ENCODE data around the gene MYO6. TPM values are rescaled to one million over a fixed set of nuclear protein-coding genes. Genes with fewer than 3 reads are reported as not detected.

Gene MYO6
- total RNA-seq, 1 donor from 2014 or later = 0.83 TPM

GRCh38 chr6:75850026-75850833 lies 101.2 kb downstream of the MYO6 start:
- H3K9me3 Mint-ChIP-seq = no peaks in the 10 kb centered on the region
- no peak overlapping the region for H3K27ac Mint-ChIP-seq

GRCh38 chr6:75852721-75853120 lies 103.7 kb downstream of the MYO6 start:
- no peak overlapping the region for H3K4me3 Mint-ChIP-seq
- no peaks in the 10 kb centered on the region for H3K4me1 Mint-ChIP-seq (ENCODE audit: low read depth)
- no peaks in the 10 kb centered on the region for H3K36me3 Mint-ChIP-seq (ENCODE audit: low read depth)
- no peaks in the 10 kb centered on the region for H3K27me3 Mint-ChIP-seq (ENCODE audit: insufficient read depth)
- DNase-seq (ENCODE audit: low spot score) = no peak
- intact Hi-C loops (cut with micrococcal nuclease) = no loop called here
- H3K9me3 Mint-ChIP-seq = no peaks in the 10 kb centered on the region
- no peak overlapping the region for H3K27ac Mint-ChIP-seq

More at GRCh38 chr6:75850026-75850833, 101.2 kb downstream of the MYO6 start:
- Mint-ChIP-seq H3K36me3 (ENCODE audit: low read depth) (no peaks in the 10 kb centered on the region), H3K27me3 (ENCODE audit: insufficient read depth) (peaks cover 2% of the 10 kb centered on the region), H3K4me1 (ENCODE audit: low read depth) (no peaks in the 10 kb centered on the region), H3K4me3 (no peak overlapping the region)
- intact Hi-C loops (cut with micrococcal nuclease) = no loop called here
- no peak for DNase-seq (ENCODE audit: low spot score)

DNA sequence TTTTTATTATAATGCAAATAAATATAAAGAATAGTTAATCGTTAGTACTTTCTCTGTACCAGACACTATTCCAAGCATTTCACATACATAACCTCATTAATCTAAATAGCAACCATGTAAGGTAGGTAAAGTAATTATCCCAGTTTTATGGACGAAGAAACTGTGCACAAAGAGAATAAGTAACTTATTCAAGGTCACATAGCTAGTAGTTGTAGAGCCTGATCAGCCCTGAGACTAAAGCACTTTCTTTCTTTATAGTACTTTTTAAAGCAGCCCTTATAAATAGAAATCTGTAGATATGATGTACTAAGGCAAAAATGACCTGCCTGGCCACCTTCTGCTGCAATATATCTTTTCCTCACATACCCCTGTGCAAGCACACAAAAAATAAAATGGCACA lies 104.8 kb downstream of the MYO6 start:
- no peaks in the 10 kb centered on the region for H3K27me3 Mint-ChIP-seq (ENCODE audit: insufficient read depth)

DNA sequence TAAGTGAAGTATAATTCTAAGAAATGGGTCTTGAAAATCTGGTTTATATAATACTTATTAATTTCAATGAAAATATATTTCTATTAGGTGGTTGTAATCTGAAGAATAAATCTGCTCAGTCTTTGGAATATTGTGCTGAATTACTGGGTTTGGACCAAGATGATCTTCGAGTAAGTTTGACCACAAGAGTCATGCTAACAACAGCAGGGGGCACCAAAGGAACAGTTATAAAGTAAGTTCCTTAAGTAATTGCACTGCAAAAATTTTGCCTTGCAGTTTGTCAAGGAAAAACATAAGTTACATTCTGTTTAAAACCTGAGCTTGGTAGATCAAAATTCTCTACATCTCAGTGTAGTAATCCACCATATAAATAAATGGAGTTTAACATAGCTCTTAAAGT lies 106.0 kb downstream of the MYO6 start:
- no peaks in the 10 kb centered on the region for H3K36me3 Mint-ChIP-seq (ENCODE audit: low read depth)
- no peak for DNase-seq (ENCODE audit: low spot score)
- H3K27ac Mint-ChIP-seq = no peak overlapping the region
- H3K27me3 Mint-ChIP-seq (ENCODE audit: insufficient read depth) = no peaks in the 10 kb centered on the region
- H3K4me1 Mint-ChIP-seq (ENCODE audit: low read depth) = no peaks in the 10 kb centered on the region
- H3K4me3 Mint-ChIP-seq = no peak overlapping the region
- no peaks in the 10 kb centered on the region for H3K9me3 Mint-ChIP-seq
- intact Hi-C loops (cut with micrococcal nuclease) = no loop called here

More for the DNA sequence above, 104.8 kb downstream of the MYO6 start:
- intact Hi-C loops (cut with micrococcal nuclease) = no loop called here
- Mint-ChIP-seq H3K36me3 (ENCODE audit: low read depth) (no peaks in the 10 kb centered on the region), H3K4me3 (no peak overlapping the region), H3K9me3 (no peaks in the 10 kb centered on the region), H3K4me1 (ENCODE audit: low read depth) (no peaks in the 10 kb centered on the region), H3K27ac (no peak overlapping the region)
- DNase-seq (ENCODE audit: low spot score) = no peak

DNA sequence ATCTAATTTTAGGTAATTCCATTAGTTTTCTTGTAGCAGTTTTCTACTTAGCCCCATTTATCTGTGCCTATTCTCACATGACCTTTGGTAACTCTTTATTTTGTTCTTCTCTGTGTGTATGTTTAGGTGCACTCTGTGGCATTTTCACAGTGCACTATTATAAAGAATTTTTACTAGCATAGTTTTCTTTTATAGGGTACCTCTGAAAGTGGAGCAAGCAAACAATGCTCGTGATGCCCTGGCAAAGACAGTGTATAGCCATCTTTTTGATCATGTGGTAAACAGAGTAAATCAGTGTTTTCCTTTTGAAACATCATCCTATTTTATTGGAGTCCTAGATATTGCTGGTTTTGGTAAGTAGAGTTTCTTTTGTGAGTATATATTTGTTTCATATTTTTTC lies 107.9 kb downstream of the MYO6 start:
- peaks cover 2% of the 10 kb centered on the region for H3K27me3 Mint-ChIP-seq (ENCODE audit: insufficient read depth)
- intact Hi-C loops (cut with micrococcal nuclease) = no loop called here
- H3K36me3 Mint-ChIP-seq (ENCODE audit: low read depth) = no peaks in the 10 kb centered on the region
- H3K9me3 Mint-ChIP-seq = no peaks in the 10 kb centered on the region
- H3K4me3 Mint-ChIP-seq = no peak overlapping the region
- H3K27ac Mint-ChIP-seq = no peak overlapping the region
- no peaks in the 10 kb centered on the region for H3K4me1 Mint-ChIP-seq (ENCODE audit: low read depth)
- no peak for DNase-seq (ENCODE audit: low spot score)

DNA sequence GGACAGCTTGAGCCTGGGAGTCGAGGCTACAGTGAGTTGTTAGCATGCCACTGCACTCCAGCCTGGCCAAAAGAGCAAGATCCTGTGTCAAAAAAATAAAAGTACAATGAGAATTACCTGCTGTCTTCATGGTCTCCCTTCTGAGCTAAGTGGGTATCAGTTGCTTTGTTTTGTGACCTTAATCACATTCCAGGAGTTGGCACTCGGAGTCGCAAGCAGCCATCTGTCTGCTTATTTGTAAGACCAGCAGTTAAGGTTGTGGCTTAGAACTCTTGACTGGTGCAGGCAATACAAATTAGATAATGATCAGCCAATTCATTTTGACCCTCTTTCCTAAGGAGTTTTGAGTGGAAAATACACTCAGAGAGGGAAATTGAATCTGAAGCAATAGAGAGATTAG lies 114.0 kb downstream of the MYO6 start:
- Mint-ChIP-seq H3K36me3 (ENCODE audit: low read depth) (no peaks in the 10 kb centered on the region), H3K4me3 (no peak overlapping the region), H3K4me1 (ENCODE audit: low read depth) (no peaks in the 10 kb centered on the region), H3K27ac (no peak overlapping the region), H3K27me3 (ENCODE audit: insufficient read depth) (peaks cover 3% of the 10 kb centered on the region), H3K9me3 (no peaks in the 10 kb centered on the region)
- intact Hi-C loops (cut with micrococcal nuclease) = no loop called here
- no peak for DNase-seq (ENCODE audit: low spot score)

DNA sequence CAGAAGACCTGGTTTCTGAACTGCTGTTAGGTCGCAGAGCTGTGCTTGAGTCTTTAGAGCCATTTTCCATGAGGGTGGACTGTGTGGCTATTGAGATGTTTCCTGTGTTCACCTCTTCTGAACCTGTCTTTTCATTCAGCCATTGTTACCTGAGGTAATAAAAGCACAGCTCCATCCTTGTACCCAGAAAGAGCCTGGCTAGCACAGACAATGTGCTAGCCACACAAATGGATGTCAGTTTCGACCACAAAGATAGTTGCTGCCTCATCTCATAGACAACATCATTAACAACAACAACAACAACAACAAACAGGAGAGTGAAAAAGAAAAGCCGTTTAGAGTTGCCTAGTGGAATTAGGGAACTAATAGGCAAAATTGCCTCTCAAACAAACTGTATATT lies 114.7 kb downstream of the MYO6 start:
- Mint-ChIP-seq H3K27ac (no peak overlapping the region), H3K4me3 (no peak overlapping the region), H3K9me3 (no peaks in the 10 kb centered on the region), H3K27me3 (ENCODE audit: insufficient read depth) (peaks cover 3% of the 10 kb centered on the region), H3K4me1 (ENCODE audit: low read depth) (no peaks in the 10 kb centered on the region), H3K36me3 (ENCODE audit: low read depth) (no peaks in the 10 kb centered on the region)
- intact Hi-C loops (cut with micrococcal nuclease) = no loop called here
- DNase-seq (ENCODE audit: low spot score) = no peak

- H3K27ac Mint-ChIP-seq = no peak overlapping the region
Measured at GRCh38 chr6:75864446-75864845, 115.4 kb downstream of the MYO6 start.

GRCh38 chr6:75870389-75870788 lies 121.3 kb downstream of the MYO6 start:
- Mint-ChIP-seq H3K4me1 (ENCODE audit: low read depth) (no peaks in the 10 kb centered on the region), H3K4me3 (no peak overlapping the region), H3K9me3 (no peaks in the 10 kb centered on the region), H3K36me3 (ENCODE audit: low read depth) (no peaks in the 10 kb centered on the region), H3K27me3 (ENCODE audit: insufficient read depth) (peaks cover 1% of the 10 kb centered on the region), H3K27ac (no peak overlapping the region)
- intact Hi-C loops (cut with micrococcal nuclease) = no loop called here
- no peak for DNase-seq (ENCODE audit: low spot score)

More at GRCh38 chr6:75864446-75864845, 115.4 kb downstream of the MYO6 start:
- Mint-ChIP-seq H3K9me3 (no peaks in the 10 kb centered on the region), H3K27me3 (ENCODE audit: insufficient read depth) (peaks cover 3% of the 10 kb centered on the region), H3K4me1 (ENCODE audit: low read depth) (no peaks in the 10 kb centered on the region), H3K36me3 (ENCODE audit: low read depth) (no peaks in the 10 kb centered on the region), H3K4me3 (no peak overlapping the region)
- intact Hi-C loops (cut with micrococcal nuclease) = no loop called here
- DNase-seq (ENCODE audit: low spot score) = no peak

DNA sequence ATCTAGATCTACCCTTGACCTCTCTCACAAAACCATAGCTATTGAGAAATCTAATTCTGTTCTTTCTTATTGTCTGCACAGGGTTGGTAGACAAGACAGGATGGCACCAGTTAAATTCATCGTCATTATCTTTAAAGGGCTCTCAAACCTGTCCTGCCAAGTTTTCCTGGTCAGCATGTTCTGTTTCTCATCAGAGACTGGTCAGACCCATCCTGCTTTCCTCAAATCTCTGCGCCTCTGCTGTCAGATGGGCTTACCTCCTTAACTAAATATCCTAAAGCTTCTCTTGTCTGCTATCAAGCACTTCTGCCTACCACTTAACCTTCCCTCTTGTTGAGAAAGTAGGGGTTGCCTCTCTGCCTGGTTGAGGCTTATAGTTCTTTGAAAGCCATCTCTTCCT lies 125.2 kb downstream of the MYO6 start:
- DNase-seq (ENCODE audit: low spot score) = no peak
- Mint-ChIP-seq H3K9me3 (no peaks in the 10 kb centered on the region), H3K4me1 (ENCODE audit: low read depth) (no peaks in the 10 kb centered on the region), H3K27ac (no peak overlapping the region), H3K27me3 (ENCODE audit: insufficient read depth) (no peaks in the 10 kb centered on the region), H3K36me3 (ENCODE audit: low read depth) (no peaks in the 10 kb centered on the region), H3K4me3 (no peak overlapping the region)
- intact Hi-C loops (cut with micrococcal nuclease) = no loop called here

- intact Hi-C loops (cut with micrococcal nuclease) = no loop called here
- H3K9me3 Mint-ChIP-seq = no peaks in the 10 kb centered on the region
Measured at GRCh38 chr6:75876152-75876551, 127.1 kb downstream of the MYO6 start.

GRCh38 chr6:75880305-75880704 lies 131.3 kb downstream of the MYO6 start:
- no peaks in the 10 kb centered on the region for H3K4me1 Mint-ChIP-seq (ENCODE audit: low read depth)
- no peaks in the 10 kb centered on the region for H3K9me3 Mint-ChIP-seq
- H3K27me3 Mint-ChIP-seq (ENCODE audit: insufficient read depth) = peaks cover 2% of the 10 kb centered on the region
- intact Hi-C loops (cut with micrococcal nuclease) = no loop called here
- DNase-seq (ENCODE audit: low spot score) = no peak
- H3K27ac Mint-ChIP-seq = no peak overlapping the region
- H3K36me3 Mint-ChIP-seq (ENCODE audit: low read depth) = no peaks in the 10 kb centered on the region
- no peak overlapping the region for H3K4me3 Mint-ChIP-seq

More at GRCh38 chr6:75876152-75876551, 127.1 kb downstream of the MYO6 start:
- Mint-ChIP-seq H3K27me3 (ENCODE audit: insufficient read depth) (peaks cover 2% of the 10 kb centered on the region), H3K4me3 (no peak overlapping the region), H3K27ac (no peak overlapping the region), H3K4me1 (ENCODE audit: low read depth) (no peaks in the 10 kb centered on the region), H3K36me3 (ENCODE audit: low read depth) (no peaks in the 10 kb centered on the region)
- no peak for DNase-seq (ENCODE audit: low spot score)

DNA sequence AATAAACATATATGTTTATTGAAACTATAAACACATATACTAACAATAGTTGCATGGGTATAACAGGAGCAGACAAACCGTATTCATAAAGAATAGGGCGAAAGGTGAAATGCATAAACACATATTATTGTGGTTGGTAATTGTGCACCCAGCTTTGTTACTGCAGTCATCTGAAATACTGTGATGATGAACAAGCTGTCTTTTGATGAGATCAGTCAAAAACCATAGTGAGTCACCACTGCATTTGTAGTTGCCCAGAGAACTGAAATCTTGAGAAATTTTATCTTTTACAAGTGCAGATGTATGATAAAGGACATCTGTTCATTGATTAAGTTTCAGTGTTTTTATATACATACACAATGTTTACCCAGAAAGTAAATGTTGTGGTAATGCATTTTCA lies 133.7 kb downstream of the MYO6 start:
- intact Hi-C loops (cut with micrococcal nuclease) = no loop called here
- H3K27me3 Mint-ChIP-seq (ENCODE audit: insufficient read depth) = peaks cover 2% of the 10 kb centered on the region
- no peaks in the 10 kb centered on the region for H3K4me1 Mint-ChIP-seq (ENCODE audit: low read depth)
- H3K4me3 Mint-ChIP-seq = no peak overlapping the region
- DNase-seq (ENCODE audit: low spot score) = no peak
- no peaks in the 10 kb centered on the region for H3K36me3 Mint-ChIP-seq (ENCODE audit: low read depth)
- no peaks in the 10 kb centered on the region for H3K9me3 Mint-ChIP-seq
- no peak overlapping the region for H3K27ac Mint-ChIP-seq

DNA sequence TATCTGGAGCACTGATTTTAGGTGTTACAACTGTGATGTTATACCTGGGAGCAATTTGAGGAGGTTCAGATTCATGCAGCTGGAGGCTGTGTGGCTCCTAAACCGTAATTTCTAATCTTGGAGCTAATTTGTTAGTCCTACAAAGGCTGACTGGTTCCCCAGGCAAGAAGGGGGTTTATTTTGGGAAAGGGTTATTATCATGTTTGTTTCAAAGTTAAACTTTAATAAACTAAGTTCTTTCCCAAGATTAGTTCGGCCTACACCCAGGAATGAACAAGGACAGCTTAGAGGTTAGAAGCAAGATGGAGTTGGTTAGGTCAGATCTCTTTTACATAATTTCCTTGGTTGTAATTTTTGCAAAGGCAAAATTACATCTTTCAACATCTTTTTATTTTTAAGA lies 135.8 kb downstream of the MYO6 start:
- no peaks in the 10 kb centered on the region for H3K4me1 Mint-ChIP-seq (ENCODE audit: low read depth)
- no peak for DNase-seq (ENCODE audit: low spot score)
- H3K9me3 Mint-ChIP-seq = no peaks in the 10 kb centered on the region
- no peak overlapping the region for H3K27ac Mint-ChIP-seq
- intact Hi-C loops (cut with micrococcal nuclease) = no loop called here
- H3K27me3 Mint-ChIP-seq (ENCODE audit: insufficient read depth) = peaks cover 2% of the 10 kb centered on the region
- H3K4me3 Mint-ChIP-seq = no peak overlapping the region
- H3K36me3 Mint-ChIP-seq (ENCODE audit: low read depth) = no peaks in the 10 kb centered on the region

Data from activated T-helper 1 cell treated with anti-CD3 and anti-CD28 coated beads, Interleukin-12 subunit alpha, Interleukin-12 subunit beta, Interleukin-2, Interleukin-4 antibody, amounts not matched to agents 30 ng/mL and 10 ng/mL and 1 ng/mL, durations not matched to agents 14 hours and 24 hours and 36 hours (primary cell).